ENCODE measurements around the gene TCP1.

- TF ChIP-seq POLR2AphosphoS5 (IDR thresholded peaks at IDR 0.05; ENCODE audit: borderline replicate concordance, low read depth, low read length) (no peak), EZH2 (IDR thresholded peaks at IDR 0.05) (no peak), FOXP2 (optimal IDR thresholded peaks at IDR 0.05; ENCODE audit: control extremely low read depth, extremely low read length, insufficient read depth) (no peak)
Observed at GRCh38 chr6:159833556-159833955, 44.2 kb upstream of the TCP1 start.
